GM12878 (cell line): ENCODE data around the gene CLDN16. TPM values are rescaled to one million over a fixed set of nuclear protein-coding genes. Genes with fewer than 3 reads are reported as not detected.

Experiments
- ATAC-seq: fragments of 200-7000 bp; cut with Tn5 transposase; 3 replicates; pipeline ENCODE4 v1.9.1; 2020; ENCODE audit warnings: mild to moderate bottlenecking, moderate library complexity
- BruUV-seq: library from RNA; stranded (reverse); fragments of 400-500 nt; replicated peaks from 2 replicates; lab custom pipeline; 2021; lab: Mats Ljungman, UMichigan
- CTCF ChIA-PET: fragments of 300-600 bp; sonication (Branson Sonifier 250); formaldehyde crosslinking; extraction: SDS; loops from one replicate; lab custom pipeline; 2021; ENCODE audit warnings: inconsistent platforms; lab: Yijun Ruan, JAX
- POLR2A ChIA-PET: fragments of 350-600 bp; formaldehyde crosslinking; extraction: SDS; loops from one replicate; lab custom pipeline; 2021; ENCODE audit warnings: inconsistent platforms; lab: Charles Lee
- RAD21 ChIA-PET: fragments of 300-600 bp; sonication (Branson Sonifier 250); formaldehyde crosslinking; loops from one replicate; lab custom pipeline; 2023; ENCODE audit warnings: antibody characterized with exemption; ENCODE audit not compliant: unreplicated experiment; lab: Charles Lee
- SMC1A ChIA-PET: fragments of 300-600 bp; sonication (Branson Sonifier 250); formaldehyde crosslinking; loops from one replicate; lab custom pipeline; 2023; ENCODE audit not compliant: unreplicated experiment, uncharacterized antibody; lab: Charles Lee
- DNase-seq: peaks from one replicate; pipeline ENCODE4 v3.0.0-alpha.2; 2011; ENCODE audit warnings: low read depth, low spot score
- FAIRE-seq: peaks from 3 replicates; lab custom pipeline; 2011; peaks lifted over from hg19 to GRCh38; lab: Jason Lieb, UNC
- H2AFZ ChIP-seq: 2 replicates; pipeline ENCODE4 v1.6.0; 2011; ENCODE audit warnings: low read depth, low read length, control low read depth; ENCODE audit not compliant: control insufficient read depth
- H3K27ac ChIP-seq: 2 replicates; pipeline ENCODE4 v1.5.1; 2011; ENCODE audit warnings: control low read depth; ENCODE audit not compliant: control insufficient read depth, insufficient read depth
- H3K27me3 ChIP-seq, 2 experiments: replicated peaks in 1 of 2; 2 replicates each; pipeline versions ENCODE4 v1.6.0 to v1.6.1; 2011; ENCODE audit warnings: low read length in 1 of 2; ENCODE audit not compliant: control insufficient read depth in 2 of 2, insufficient read depth in 2 of 2
- H3K36me3 ChIP-seq, 2 experiments: 2 replicates each; pipeline ENCODE4 v1.5.1; 2011; ENCODE audit warnings: low read length in 1 of 2; ENCODE audit not compliant: control insufficient read depth in 2 of 2, insufficient read depth in 2 of 2
- H3K4me1 ChIP-seq: 2 replicates; pipeline ENCODE4 v1.6.1; 2011; ENCODE audit warnings: mild to moderate bottlenecking, low read length, moderate library complexity, mixed read lengths; ENCODE audit not compliant: control insufficient read depth, insufficient read depth
- H3K4me2 ChIP-seq: 2 replicates; pipeline ENCODE4 v1.6.0; 2011; ENCODE audit warnings: control low read depth; ENCODE audit not compliant: control insufficient read depth, insufficient read depth
- H3K4me3 ChIP-seq: fragments of 200-600 bp; sonication (generic); 2 replicates; pipeline ENCODE4 v1.5.1; 2016
- H3K79me2 ChIP-seq: 2 replicates; pipeline ENCODE4 v1.6.0; 2011; ENCODE audit warnings: low read length; ENCODE audit not compliant: control insufficient read depth, insufficient read depth
- H3K9ac ChIP-seq: 2 replicates; pipeline ENCODE4 v1.8.0; 2011; ENCODE audit warnings: low read length, control low read depth, mixed read lengths; ENCODE audit not compliant: control insufficient read depth, insufficient read depth
- H3K9me3 ChIP-seq: replicated peaks from 3 replicates; pipeline ENCODE4 v1.5.1; 2011; ENCODE audit warnings: mild to moderate bottlenecking, low read length; ENCODE audit not compliant: control insufficient read depth, insufficient read depth
- H4K20me1 ChIP-seq: 2 replicates; pipeline ENCODE4 v1.6.0; 2011; ENCODE audit not compliant: control insufficient read depth, insufficient read depth
- JUNB ChIP-seq: IDR thresholded peaks from 2 replicates; pipeline ENCODE4 v1.6.1; 2016; ENCODE audit warnings: antibody characterized with exemption, mild to moderate bottlenecking
- RAD21 ChIP-seq: IDR thresholded peaks from 2 replicates; pipeline ENCODE4 v1.6.1; 2011; ENCODE audit warnings: mild to moderate bottlenecking, low read depth, low read length, moderate library complexity; ENCODE audit not compliant: insufficient read depth
- SIN3A ChIP-seq: IDR thresholded peaks from 2 replicates; pipeline ENCODE4 v1.6.1; 2012; ENCODE audit warnings: low read depth, low read length, improper control_type of control experiment
- SMARCA5 ChIP-seq: fragments of 450-650 bp; IDR thresholded peaks from 2 replicates; pipeline ENCODE4 v1.6.1; 2017; ENCODE audit warnings: mild to moderate bottlenecking
- SMC3 ChIP-seq: IDR thresholded peaks from 2 replicates; pipeline ENCODE4 v1.6.1; 2011; ENCODE audit warnings: low read length, improper control_type of control experiment, borderline replicate concordance
- WGBS: methylation state at CpG from one replicate; pipeline ENCODE4 v1.1.6; 2016; ENCODE audit warnings: low lambda C conversion rate; ENCODE audit not compliant: insufficient replicate concordance, insufficient coverage; ENCODE audit errors: missing lambda C conversion rate; 5-methylcytosine and 5-hydroxymethylcytosine counted together
- in situ Hi-C: fragments of 300-500 bp; cut with MboI; formaldehyde crosslinking; loops from 9 replicates; pipeline ENCODE4 v1.14.3; 2018; ENCODE audit warnings: mixed read lengths
- intact Hi-C: fragments of 100-400 bp; cut with micrococcal nuclease; formaldehyde crosslinking; loops from one replicate; pipeline ENCODE4 v1.14.2; 2022; ENCODE audit not compliant: unreplicated experiment
- polyA plus RNA-seq, 11 experiments: library from polyadenylated mRNA; depleted of rRNA in 4 of 11; unstranded in 6 of 11; stranded (reverse) in 5 of 11; fragments of >200 nt; fragmentation: Nextera tagmentation in 4 of 11; fragmentation: Illumina TruSeq in 1 of 11; extraction: Ambion mirVana in 4 of 11; extraction: Trizol in 1 of 11; gene quantifications; 1 replicate in 1 of 11; 2 replicates in 10 of 11; pipeline versions ENCODE4 v1.2.1 to v1.2.3, GENCODE V29; 2011 to 2016; ENCODE audit warnings: inconsistent platforms in 2 of 11, missing spikeins in 2 of 11, low read depth in 1 of 11
- total RNA-seq, 4 experiments: library from RNA; depleted of rRNA in 3 of 4; stranded (reverse); fragments of >200 nt in 3 of 4; fragmentation: Illumina TruSeq in 1 of 4; extraction: Trizol in 1 of 4; gene quantifications; 2 replicates each; pipeline versions ENCODE4 v1.2.1 to v1.2.3, GENCODE V29; 2013 to 2021
- TF ChIP-seq, protein P1 (sequence below): fragments of 450-650 bp; IDR thresholded peaks from 2 replicates; pipeline ENCODE4 v1.6.1; 2016; ENCODE audit warnings: mild to moderate bottlenecking
- TF ChIP-seq, protein P2 (sequence below): fragments of 450-650 bp; IDR thresholded peaks from 2 replicates; pipeline ENCODE4 v1.6.1; 2017; ENCODE audit warnings: low read depth, mild to moderate bottlenecking, moderate library complexity
- TF ChIP-seq, protein P3 (sequence below): IDR thresholded peaks from 2 replicates; pipeline ENCODE4 v1.6.1; 2011; ENCODE audit warnings: mild to moderate bottlenecking, low read depth, low read length, moderate library complexity; ENCODE audit not compliant: insufficient replicate concordance
- TF ChIP-seq, protein P4 (sequence below), 3 experiments: IDR thresholded peaks in 2 of 3; conservative IDR thresholded peaks in 1 of 3; 2 replicates each; pipeline ENCODE4 v1.5.1; 2011; ENCODE audit warnings: low read depth in 3 of 3, low read length in 3 of 3, mild to moderate bottlenecking in 3 of 3, control low read depth in 2 of 3, moderate library complexity in 2 of 3, inconsistent platforms in 1 of 3, mixed read lengths in 1 of 3; ENCODE audit not compliant: control insufficient read depth in 2 of 3, insufficient read depth in 1 of 3; ENCODE audit errors: extremely low read depth in 1 of 3

CLDN16 gene
- total and polyA plus RNA-seq, 10 of the 15 experiments (the other 5 are each of a cell fraction or from before 2014, with no cell fraction given): 3.2 to 26.6 (median 4.0) TPM

DNA sequence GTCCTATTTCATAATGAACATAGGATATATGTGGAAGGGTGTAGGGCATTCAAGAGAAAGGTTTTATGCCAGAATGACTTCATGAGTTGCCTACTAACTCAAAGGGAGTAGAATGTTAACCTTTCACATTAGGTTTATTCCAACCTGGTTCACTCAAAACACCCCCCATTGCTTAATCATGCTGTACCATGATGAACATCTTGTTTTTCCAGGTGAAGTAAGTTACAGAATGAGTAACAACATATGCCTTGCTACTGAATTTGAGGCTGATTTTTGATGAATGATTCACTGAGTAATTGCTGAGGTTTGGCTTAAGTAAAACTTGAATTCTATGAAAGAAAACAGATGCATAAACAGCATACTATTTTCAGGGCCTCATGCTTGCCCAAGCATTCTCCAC, 5.9 kb upstream of the CLDN16 start:
- in situ Hi-C loops (loop anchor here (10.0 kb wide), 1 partner anchor 417 kb away; no protein-coding TSS in a partner anchor), intact Hi-C loops (no loop called here)
- Histone ChIP-seq H4K20me1 (no peaks in the 10 kb centered on the region), H3K4me1 (no peaks in the 10 kb centered on the region), H3K36me3 (no peaks in the 10 kb centered on the region), H3K79me2 (no peaks in the 10 kb centered on the region), H3K9ac (no peak overlapping the region), H3K27me3 (no peaks in the 10 kb centered on the region), H3K9me3 (no peaks in the 10 kb centered on the region), H3K27ac (no peak overlapping the region), H2AFZ (no peak overlapping the region), H3K4me2 (no peak overlapping the region), H3K4me3 (no peak overlapping the region)
- no TSS peak for BruUV-seq
- SMC1A ChIA-PET: interaction anchor here (1.0 to 2.0 kb wide), 5 partner anchors 17 to 281 kb away, joined by 3 to 8 read pairs (median 3); no protein-coding TSS in a partner anchor
- peak; percentile 40 for ATAC-seq
- no peak for FAIRE-seq
- POLR2A ChIA-PET: no interaction called here
- CTCF ChIA-PET: interaction anchor here (6.0 kb wide), 1 partner anchor 421 kb away, joined by 64 read pairs; no protein-coding TSS in a partner anchor
- TF ChIP-seq JUNB (peak; percentile 25; the same call in 1 of the 2 replicates), RAD21 (no peak)
- RAD21 ChIA-PET: interaction anchor here (0.7 kb wide), 2 partner anchors 156 to 878 kb away, joined by 3 read pairs; no protein-coding TSS in a partner anchor
- DNase-seq: no peak

DNA sequence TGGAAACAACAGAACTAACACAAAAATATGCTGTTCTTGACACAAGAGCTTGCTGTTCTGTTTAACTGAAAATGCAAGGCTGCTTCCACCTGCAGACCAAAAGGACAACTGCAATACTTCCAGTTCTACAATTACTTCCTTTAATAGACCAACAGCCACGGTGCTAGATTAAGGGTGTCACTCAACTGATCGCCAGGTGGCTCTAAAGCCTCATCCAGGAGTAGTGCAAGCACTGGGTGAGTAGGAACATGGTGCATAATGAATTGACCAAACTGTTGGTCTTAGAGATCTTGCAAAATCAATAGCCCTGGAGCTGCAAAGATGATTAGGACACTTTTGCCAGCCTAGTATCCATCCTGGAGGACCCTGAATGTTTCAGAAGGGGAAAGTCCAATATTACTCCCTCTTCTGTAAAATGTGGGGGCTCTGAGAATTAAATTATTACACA, 3.6 kb upstream of the CLDN16 start:
- no peaks in the 10 kb centered on the region for H3K4me1 ChIP-seq
- no peak overlapping the region for H3K4me2 ChIP-seq
- RAD21 ChIA-PET: interaction anchor here (0.6 to 3.0 kb wide), 38 partner anchors 14 to 666 kb away, joined by 3 to 56 read pairs (median 4); partner anchors contain the start of gene CLDN1
- no peak overlapping the region for H3K9ac ChIP-seq
- FAIRE-seq (peak; percentile 65), DNase-seq (peak; percentile 19), ATAC-seq (peak; percentile 94)
- no peak overlapping the region for H2AFZ ChIP-seq
- CTCF ChIA-PET: interaction anchor here (0.5 to 6.0 kb wide), 61 partner anchors 9 to 1029 kb away, joined by 3 to 74 read pairs (median 5); partner anchors contain the start of genes CLDN1 and P3H2
- 0% methylated on average over 2 of the region's 2 CpGs for WGBS
- H3K79me2 ChIP-seq: no peaks in the 10 kb centered on the region
- intact Hi-C loops (loop anchor here (1.0 to 2.0 kb wide), 3 partner anchors 40 to 418 kb away; no protein-coding TSS in a partner anchor), in situ Hi-C loops (loop anchor here (10.0 kb wide), 1 partner anchor 420 kb away; no protein-coding TSS in a partner anchor)
- no peaks in the 10 kb centered on the region for H3K27me3 ChIP-seq
- no peaks in the 10 kb centered on the region for H3K36me3 ChIP-seq
- POLR2A ChIA-PET: no interaction called here
- SMC1A ChIA-PET: interaction anchor here (0.6 to 3.0 kb wide), 41 partner anchors 9 to 427 kb away, joined by 3 to 102 read pairs (median 5); partner anchors contain the start of genes CLDN1 and IL1RAP
- no peaks in the 10 kb centered on the region for H4K20me1 ChIP-seq
- H3K27ac ChIP-seq: no peak overlapping the region
- no peak overlapping the region for H3K4me3 ChIP-seq
- TF ChIP-seq, protein P1, sequence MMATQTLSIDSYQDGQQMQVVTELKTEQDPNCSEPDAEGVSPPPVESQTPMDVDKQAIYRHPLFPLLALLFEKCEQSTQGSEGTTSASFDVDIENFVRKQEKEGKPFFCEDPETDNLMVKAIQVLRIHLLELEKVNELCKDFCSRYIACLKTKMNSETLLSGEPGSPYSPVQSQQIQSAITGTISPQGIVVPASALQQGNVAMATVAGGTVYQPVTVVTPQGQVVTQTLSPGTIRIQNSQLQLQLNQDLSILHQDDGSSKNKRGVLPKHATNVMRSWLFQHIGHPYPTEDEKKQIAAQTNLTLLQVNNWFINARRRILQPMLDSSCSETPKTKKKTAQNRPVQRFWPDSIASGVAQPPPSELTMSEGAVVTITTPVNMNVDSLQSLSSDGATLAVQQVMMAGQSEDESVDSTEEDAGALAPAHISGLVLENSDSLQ: peak; percentile 92
- TF ChIP-seq RAD21: peak; percentile 82
- TF ChIP-seq, protein P2, sequence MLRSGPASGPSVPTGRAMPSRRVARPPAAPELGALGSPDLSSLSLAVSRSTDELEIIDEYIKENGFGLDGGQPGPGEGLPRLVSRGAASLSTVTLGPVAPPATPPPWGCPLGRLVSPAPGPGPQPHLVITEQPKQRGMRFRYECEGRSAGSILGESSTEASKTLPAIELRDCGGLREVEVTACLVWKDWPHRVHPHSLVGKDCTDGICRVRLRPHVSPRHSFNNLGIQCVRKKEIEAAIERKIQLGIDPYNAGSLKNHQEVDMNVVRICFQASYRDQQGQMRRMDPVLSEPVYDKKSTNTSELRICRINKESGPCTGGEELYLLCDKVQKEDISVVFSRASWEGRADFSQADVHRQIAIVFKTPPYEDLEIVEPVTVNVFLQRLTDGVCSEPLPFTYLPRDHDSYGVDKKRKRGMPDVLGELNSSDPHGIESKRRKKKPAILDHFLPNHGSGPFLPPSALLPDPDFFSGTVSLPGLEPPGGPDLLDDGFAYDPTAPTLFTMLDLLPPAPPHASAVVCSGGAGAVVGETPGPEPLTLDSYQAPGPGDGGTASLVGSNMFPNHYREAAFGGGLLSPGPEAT: no peak
- TF ChIP-seq SMC3: peak; percentile 70
- TF ChIP-seq, protein P3, sequence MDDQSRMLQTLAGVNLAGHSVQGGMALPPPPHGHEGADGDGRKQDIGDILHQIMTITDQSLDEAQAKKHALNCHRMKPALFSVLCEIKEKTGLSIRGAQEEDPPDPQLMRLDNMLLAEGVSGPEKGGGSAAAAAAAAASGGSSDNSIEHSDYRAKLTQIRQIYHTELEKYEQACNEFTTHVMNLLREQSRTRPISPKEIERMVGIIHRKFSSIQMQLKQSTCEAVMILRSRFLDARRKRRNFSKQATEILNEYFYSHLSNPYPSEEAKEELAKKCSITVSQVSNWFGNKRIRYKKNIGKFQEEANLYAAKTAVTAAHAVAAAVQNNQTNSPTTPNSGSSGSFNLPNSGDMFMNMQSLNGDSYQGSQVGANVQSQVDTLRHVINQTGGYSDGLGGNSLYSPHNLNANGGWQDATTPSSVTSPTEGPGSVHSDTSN: peak; percentile 17
- peak; percentile 77 for TF ChIP-seq SMARCA5
- TF ChIP-seq SIN3A: no peak
- TF ChIP-seq, protein P4, sequence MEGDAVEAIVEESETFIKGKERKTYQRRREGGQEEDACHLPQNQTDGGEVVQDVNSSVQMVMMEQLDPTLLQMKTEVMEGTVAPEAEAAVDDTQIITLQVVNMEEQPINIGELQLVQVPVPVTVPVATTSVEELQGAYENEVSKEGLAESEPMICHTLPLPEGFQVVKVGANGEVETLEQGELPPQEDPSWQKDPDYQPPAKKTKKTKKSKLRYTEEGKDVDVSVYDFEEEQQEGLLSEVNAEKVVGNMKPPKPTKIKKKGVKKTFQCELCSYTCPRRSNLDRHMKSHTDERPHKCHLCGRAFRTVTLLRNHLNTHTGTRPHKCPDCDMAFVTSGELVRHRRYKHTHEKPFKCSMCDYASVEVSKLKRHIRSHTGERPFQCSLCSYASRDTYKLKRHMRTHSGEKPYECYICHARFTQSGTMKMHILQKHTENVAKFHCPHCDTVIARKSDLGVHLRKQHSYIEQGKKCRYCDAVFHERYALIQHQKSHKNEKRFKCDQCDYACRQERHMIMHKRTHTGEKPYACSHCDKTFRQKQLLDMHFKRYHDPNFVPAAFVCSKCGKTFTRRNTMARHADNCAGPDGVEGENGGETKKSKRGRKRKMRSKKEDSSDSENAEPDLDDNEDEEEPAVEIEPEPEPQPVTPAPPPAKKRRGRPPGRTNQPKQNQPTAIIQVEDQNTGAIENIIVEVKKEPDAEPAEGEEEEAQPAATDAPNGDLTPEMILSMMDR (IDR thresholded peaks at IDR 0.05 in 2 of 3, conservative IDR thresholded peaks at IDR 0.05 in 1 of 3; ENCODE audit: control insufficient read depth in 2 of 3, extremely low read depth in 1 of 3, insufficient read depth in 1 of 3, low read depth in 3 of 3, low read length in 3 of 3): peak; percentile 49 to 68 (median 59); a peak in 5 of 6 replicates
- H3K9me3 ChIP-seq: no peaks in the 10 kb centered on the region
- no TSS peak for BruUV-seq
